HG03442 (cell line): Measurements from ENCODE around the gene NT5C3B.
"Not testable (repeated sequence)": the region's sequence is repeated elsewhere in the genome, so short reads cannot be mapped to it uniquely, and the experiment has no call there.

Experiments used
- ATAC-seq: cut with Tn5 transposase; IDR thresholded peaks from one replicate; pipeline ENCODE4 v1.9.1; 2021; ENCODE audit warnings: mild to moderate bottlenecking, moderate library complexity; ENCODE audit not compliant: unreplicated experiment

NT5C3B gene

GRCh38 chr17:41785091-41785858 is 50.8 kb downstream of the NT5C3B start:
- ATAC-seq = no peak

- no peak for ATAC-seq
Measured at GRCh38 chr17:41784207-41784744, 51.8 kb downstream of the NT5C3B start.

GRCh38 chr17:41782142-41782541 is 53.9 kb downstream of the NT5C3B start:
- ATAC-seq = no peak

- ATAC-seq = no peak
Measured at GRCh38 chr17:41781404-41782110, 54.5 kb downstream of the NT5C3B start.

- ATAC-seq = no peak
Measured at GRCh38 chr17:41779954-41780353, 56.1 kb downstream of the NT5C3B start.

GRCh38 chr17:41777574-41778188 is 58.4 kb downstream of the NT5C3B start:
- ATAC-seq = no peak

GRCh38 chr17:41777157-41777573 is 58.9 kb downstream of the NT5C3B start:
- ATAC-seq = no peak

GRCh38 chr17:41776262-41776900 is 59.7 kb downstream of the NT5C3B start:
- ATAC-seq = not testable (repeated sequence)

GRCh38 chr17:41775394-41776226 is 60.4 kb downstream of the NT5C3B start:
- ATAC-seq = no peak
